WTC11 (cell line): ENCODE data around the gene SLCO4A1. TPM values are rescaled to one million over a fixed set of nuclear protein-coding genes. Genes with fewer than 3 reads are reported as not detected.

Experiments
- ATAC-seq: fragments of 200-7000 bp; cut with Tn5 transposase; 2 replicates; pipeline ENCODE4 v1.10.0; 2021; ENCODE audit warnings: mild to moderate bottlenecking, moderate library complexity
- CTCF ChIA-PET: fragments of 300-600 bp; sonication (Branson Sonifier 250); formaldehyde crosslinking; loops from one replicate; lab custom pipeline; 2021; ENCODE audit warnings: antibody characterized with exemption; lab: Charles Lee
- POLR2A ChIA-PET: fragments of 350-600 bp; sonication (Branson Sonifier 250); formaldehyde crosslinking; loops from one replicate; lab custom pipeline; 2021; ENCODE audit warnings: antibody characterized with exemption; lab: Charles Lee
- DNase-seq: peaks from one replicate; pipeline ENCODE4 v3.0.0; 2021; ENCODE audit warnings: low spot score
- H3K27ac Mint-ChIP-seq: 2 replicates; pipeline ENCODE4 v1.8.0; 2021; ENCODE audit warnings: mixed read lengths
- H3K27me3 Mint-ChIP-seq: 2 replicates; pipeline ENCODE4 v1.8.0; 2021; ENCODE audit warnings: low read depth, mild to moderate bottlenecking, moderate library complexity, mixed read lengths
- H3K36me3 Mint-ChIP-seq: 2 replicates; pipeline ENCODE4 v1.8.0; 2021; ENCODE audit warnings: mixed read lengths
- H3K4me1 Mint-ChIP-seq: 2 replicates; pipeline ENCODE4 v1.8.0; 2022; ENCODE audit warnings: mixed read lengths
- H3K4me3 Mint-ChIP-seq: 2 replicates; pipeline ENCODE4 v1.8.0; 2021; ENCODE audit warnings: mild to moderate bottlenecking, moderate library complexity, mixed read lengths
- H3K9me3 Mint-ChIP-seq: 2 replicates; pipeline ENCODE4 v1.8.0; 2021; ENCODE audit warnings: mixed read lengths
- CREB1 ChIP-seq: sonication (generic); formaldehyde crosslinking; IDR thresholded peaks from 2 replicates; pipeline ENCODE4 v1.8.0; 2023; ENCODE audit warnings: mild to moderate bottlenecking, missing genetic modification reagents
- FOXP1 ChIP-seq: sonication (generic); formaldehyde crosslinking; IDR thresholded peaks from 2 replicates; pipeline ENCODE4 v1.8.0; 2022; ENCODE audit warnings: missing genetic modification reagents, mild to moderate bottlenecking, moderate library complexity, borderline replicate concordance
- GRHL2 ChIP-seq: fragments of 250-450 bp; sonication (Bioruptor Pico); IDR thresholded peaks from 2 replicates; pipeline ENCODE4 v1.8.0; 2022; ENCODE audit warnings: mild to moderate bottlenecking, moderate library complexity; ENCODE audit not compliant: insufficient replicate concordance, severe bottlenecking
- MYBL2 ChIP-seq: sonication (generic); formaldehyde crosslinking; IDR thresholded peaks from 2 replicates; pipeline ENCODE4 v1.8.1; 2023; ENCODE audit warnings: mild to moderate bottlenecking, moderate library complexity, missing genetic modification reagents
- NFYB ChIP-seq: sonication (generic); formaldehyde crosslinking; conservative IDR thresholded peaks from 2 replicates; pipeline ENCODE4 v1.8.0; 2022; ENCODE audit warnings: low read depth, missing genetic modification reagents
- NR3C1 ChIP-seq: sonication (generic); formaldehyde crosslinking; conservative IDR thresholded peaks from 2 replicates; pipeline ENCODE4 v1.8.1; 2023; ENCODE audit warnings: low read depth, mild to moderate bottlenecking, missing genetic modification reagents
- SMAD4 ChIP-seq: sonication (generic); formaldehyde crosslinking; IDR thresholded peaks from 2 replicates; pipeline ENCODE4 v1.8.0; 2022; ENCODE audit warnings: mild to moderate bottlenecking, missing genetic modification reagents
- SP1 ChIP-seq: sonication (generic); formaldehyde crosslinking; conservative IDR thresholded peaks from 2 replicates; pipeline ENCODE4 v1.8.1; 2022; ENCODE audit warnings: missing genetic modification reagents
- TEAD4 ChIP-seq: sonication (generic); formaldehyde crosslinking; IDR thresholded peaks from 2 replicates; pipeline ENCODE4 v1.8.0; 2022; ENCODE audit warnings: mild to moderate bottlenecking, missing genetic modification reagents
- ZNF671 ChIP-seq: fragments of 250-450 bp; sonication (Bioruptor Pico); IDR thresholded peaks from 2 replicates; pipeline ENCODE4 v1.8.0; 2021; ENCODE audit warnings: mild to moderate bottlenecking
- total RNA-seq: library from RNA; stranded (reverse); gene quantifications from 3 replicates; pipeline ENCODE4 v1.2.3, GENCODE V29; 2021
- TF ChIP-seq, protein P1 (sequence below): sonication (generic); formaldehyde crosslinking; IDR thresholded peaks from 2 replicates; pipeline ENCODE4 v1.8.1; 2022; ENCODE audit warnings: low read depth, missing genetic modification reagents, borderline replicate concordance
- TF ChIP-seq, protein P2 (sequence below): sonication (generic); formaldehyde crosslinking; IDR thresholded peaks from 2 replicates; pipeline ENCODE4 v1.8.0; 2022; ENCODE audit warnings: mild to moderate bottlenecking, missing genetic modification reagents
- TF ChIP-seq, protein P3 (sequence below): sonication (generic); formaldehyde crosslinking; IDR thresholded peaks from 2 replicates; pipeline ENCODE4 v1.8.1; 2022; ENCODE audit warnings: missing genetic modification reagents, borderline replicate concordance
- TF ChIP-seq, protein P4 (sequence below): fragments of 250-450 bp; sonication (Bioruptor Pico); IDR thresholded peaks from 2 replicates; pipeline ENCODE4 v1.9.0; 2021; ENCODE audit warnings: mild to moderate bottlenecking
- TF ChIP-seq, protein P5 (sequence below): sonication (generic); formaldehyde crosslinking; IDR thresholded peaks from 2 replicates; pipeline ENCODE4 v1.8.1; 2023; ENCODE audit warnings: mild to moderate bottlenecking, missing genetic modification reagents, moderate library complexity
- TF ChIP-seq, protein P6 (sequence below): sonication (generic); formaldehyde crosslinking; IDR thresholded peaks from 2 replicates; pipeline ENCODE4 v1.8.0; 2023; ENCODE audit warnings: mild to moderate bottlenecking, missing genetic modification reagents

Gene SLCO4A1
- total RNA-seq, 1 experiment from 2014 or later: 19.9 TPM

DNA sequence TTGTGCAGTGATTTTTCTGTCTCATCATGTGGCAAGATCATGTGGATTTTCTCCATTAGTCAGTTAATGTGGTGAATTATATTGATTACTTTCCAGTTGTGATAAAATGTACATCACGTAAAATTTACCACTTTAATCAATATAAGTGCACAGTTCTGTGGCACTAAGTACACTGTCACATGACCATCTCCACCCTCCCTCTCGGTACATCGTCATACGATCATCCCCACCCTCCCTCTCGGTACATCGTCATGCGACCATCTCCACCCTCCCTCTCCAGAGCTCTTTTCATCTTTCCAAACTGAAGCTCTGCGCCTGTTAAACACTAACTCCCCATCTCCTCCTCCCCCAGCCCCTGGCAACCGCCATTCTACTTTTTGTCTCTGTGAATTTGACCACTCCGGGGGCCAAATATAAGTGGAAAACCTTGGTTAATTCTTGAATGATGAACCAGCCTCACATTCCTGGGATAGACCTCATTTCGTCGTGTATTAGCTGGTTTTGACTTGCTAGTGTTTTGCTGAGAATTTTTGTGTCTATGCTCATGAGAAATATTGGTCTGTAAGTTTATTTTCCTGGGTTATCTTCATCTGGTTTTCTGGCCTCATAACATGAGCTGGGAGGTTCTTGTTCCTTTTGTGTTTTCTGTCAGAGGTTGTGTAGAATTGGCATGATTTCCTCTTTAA lies 77.1 kb downstream of the SLCO4A1 start:
- H3K27ac Mint-ChIP-seq: no peak overlapping the region
- CTCF ChIA-PET: interaction anchor here (1.4 to 2.4 kb wide), 2 partner anchors 11 to 72 kb away, joined by 4 to 16 read pairs; partner anchors contain the start of gene NTSR1
- ATAC-seq (no peak), DNase-seq (no peak)
- H3K4me3 Mint-ChIP-seq: no peak overlapping the region
- H3K9me3 Mint-ChIP-seq: peaks cover 28% of the 10 kb centered on the region
- TF ChIP-seq NFYB (CRISPR knock-in tag) (no peak), ZNF671 (CRISPR knock-in tag) (no peak), MYBL2 (CRISPR knock-in tag) (no peak), FOXP1 (CRISPR knock-in tag) (no peak), GRHL2 (CRISPR knock-in tag) (no peak), CREB1 (CRISPR knock-in tag) (no peak), SP1 (no peak), TEAD4 (CRISPR knock-in tag) (no peak), NR3C1 (CRISPR knock-in tag) (no peak), SMAD4 (CRISPR knock-in tag) (no peak)
- TF ChIP-seq, protein P1, sequence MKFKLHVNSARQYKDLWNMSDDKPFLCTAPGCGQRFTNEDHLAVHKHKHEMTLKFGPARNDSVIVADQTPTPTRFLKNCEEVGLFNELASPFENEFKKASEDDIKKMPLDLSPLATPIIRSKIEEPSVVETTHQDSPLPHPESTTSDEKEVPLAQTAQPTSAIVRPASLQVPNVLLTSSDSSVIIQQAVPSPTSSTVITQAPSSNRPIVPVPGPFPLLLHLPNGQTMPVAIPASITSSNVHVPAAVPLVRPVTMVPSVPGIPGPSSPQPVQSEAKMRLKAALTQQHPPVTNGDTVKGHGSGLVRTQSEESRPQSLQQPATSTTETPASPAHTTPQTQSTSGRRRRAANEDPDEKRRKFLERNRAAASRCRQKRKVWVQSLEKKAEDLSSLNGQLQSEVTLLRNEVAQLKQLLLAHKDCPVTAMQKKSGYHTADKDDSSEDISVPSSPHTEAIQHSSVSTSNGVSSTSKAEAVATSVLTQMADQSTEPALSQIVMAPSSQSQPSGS (CRISPR knock-in tag): no peak
- TF ChIP-seq, protein P2, sequence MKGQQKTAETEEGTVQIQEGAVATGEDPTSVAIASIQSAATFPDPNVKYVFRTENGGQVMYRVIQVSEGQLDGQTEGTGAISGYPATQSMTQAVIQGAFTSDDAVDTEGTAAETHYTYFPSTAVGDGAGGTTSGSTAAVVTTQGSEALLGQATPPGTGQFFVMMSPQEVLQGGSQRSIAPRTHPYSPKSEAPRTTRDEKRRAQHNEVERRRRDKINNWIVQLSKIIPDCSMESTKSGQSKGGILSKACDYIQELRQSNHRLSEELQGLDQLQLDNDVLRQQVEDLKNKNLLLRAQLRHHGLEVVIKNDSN (CRISPR knock-in tag): no peak
- TF ChIP-seq, protein P3, sequence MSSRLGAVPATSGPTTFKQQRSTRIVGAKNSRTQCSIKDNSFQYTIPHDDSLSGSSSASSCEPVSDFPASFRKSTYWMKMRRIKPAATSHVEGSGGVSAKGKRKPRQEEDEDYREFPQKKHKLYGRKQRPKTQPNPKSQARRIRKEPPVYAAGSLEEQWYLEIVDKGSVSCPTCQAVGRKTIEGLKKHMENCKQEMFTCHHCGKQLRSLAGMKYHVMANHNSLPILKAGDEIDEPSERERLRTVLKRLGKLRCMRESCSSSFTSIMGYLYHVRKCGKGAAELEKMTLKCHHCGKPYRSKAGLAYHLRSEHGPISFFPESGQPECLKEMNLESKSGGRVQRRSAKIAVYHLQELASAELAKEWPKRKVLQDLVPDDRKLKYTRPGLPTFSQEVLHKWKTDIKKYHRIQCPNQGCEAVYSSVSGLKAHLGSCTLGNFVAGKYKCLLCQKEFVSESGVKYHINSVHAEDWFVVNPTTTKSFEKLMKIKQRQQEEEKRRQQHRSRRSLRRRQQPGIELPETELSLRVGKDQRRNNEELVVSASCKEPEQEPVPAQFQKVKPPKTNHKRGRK: no peak
- TF ChIP-seq, protein P4, sequence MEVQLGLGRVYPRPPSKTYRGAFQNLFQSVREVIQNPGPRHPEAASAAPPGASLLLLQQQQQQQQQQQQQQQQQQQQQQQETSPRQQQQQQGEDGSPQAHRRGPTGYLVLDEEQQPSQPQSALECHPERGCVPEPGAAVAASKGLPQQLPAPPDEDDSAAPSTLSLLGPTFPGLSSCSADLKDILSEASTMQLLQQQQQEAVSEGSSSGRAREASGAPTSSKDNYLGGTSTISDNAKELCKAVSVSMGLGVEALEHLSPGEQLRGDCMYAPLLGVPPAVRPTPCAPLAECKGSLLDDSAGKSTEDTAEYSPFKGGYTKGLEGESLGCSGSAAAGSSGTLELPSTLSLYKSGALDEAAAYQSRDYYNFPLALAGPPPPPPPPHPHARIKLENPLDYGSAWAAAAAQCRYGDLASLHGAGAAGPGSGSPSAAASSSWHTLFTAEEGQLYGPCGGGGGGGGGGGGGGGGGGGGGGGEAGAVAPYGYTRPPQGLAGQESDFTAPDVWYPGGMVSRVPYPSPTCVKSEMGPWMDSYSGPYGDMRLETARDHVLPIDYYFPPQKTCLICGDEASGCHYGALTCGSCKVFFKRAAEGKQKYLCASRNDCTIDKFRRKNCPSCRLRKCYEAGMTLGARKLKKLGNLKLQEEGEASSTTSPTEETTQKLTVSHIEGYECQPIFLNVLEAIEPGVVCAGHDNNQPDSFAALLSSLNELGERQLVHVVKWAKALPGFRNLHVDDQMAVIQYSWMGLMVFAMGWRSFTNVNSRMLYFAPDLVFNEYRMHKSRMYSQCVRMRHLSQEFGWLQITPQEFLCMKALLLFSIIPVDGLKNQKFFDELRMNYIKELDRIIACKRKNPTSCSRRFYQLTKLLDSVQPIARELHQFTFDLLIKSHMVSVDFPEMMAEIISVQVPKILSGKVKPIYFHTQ (CRISPR knock-in tag): no peak
- TF ChIP-seq, protein P5, sequence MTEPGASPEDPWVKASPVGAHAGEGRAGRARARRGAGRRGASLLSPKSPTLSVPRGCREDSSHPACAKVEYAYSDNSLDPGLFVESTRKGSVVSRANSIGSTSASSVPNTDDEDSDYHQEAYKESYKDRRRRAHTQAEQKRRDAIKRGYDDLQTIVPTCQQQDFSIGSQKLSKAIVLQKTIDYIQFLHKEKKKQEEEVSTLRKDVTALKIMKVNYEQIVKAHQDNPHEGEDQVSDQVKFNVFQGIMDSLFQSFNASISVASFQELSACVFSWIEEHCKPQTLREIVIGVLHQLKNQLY (CRISPR knock-in tag): no peak
- TF ChIP-seq, protein P6, sequence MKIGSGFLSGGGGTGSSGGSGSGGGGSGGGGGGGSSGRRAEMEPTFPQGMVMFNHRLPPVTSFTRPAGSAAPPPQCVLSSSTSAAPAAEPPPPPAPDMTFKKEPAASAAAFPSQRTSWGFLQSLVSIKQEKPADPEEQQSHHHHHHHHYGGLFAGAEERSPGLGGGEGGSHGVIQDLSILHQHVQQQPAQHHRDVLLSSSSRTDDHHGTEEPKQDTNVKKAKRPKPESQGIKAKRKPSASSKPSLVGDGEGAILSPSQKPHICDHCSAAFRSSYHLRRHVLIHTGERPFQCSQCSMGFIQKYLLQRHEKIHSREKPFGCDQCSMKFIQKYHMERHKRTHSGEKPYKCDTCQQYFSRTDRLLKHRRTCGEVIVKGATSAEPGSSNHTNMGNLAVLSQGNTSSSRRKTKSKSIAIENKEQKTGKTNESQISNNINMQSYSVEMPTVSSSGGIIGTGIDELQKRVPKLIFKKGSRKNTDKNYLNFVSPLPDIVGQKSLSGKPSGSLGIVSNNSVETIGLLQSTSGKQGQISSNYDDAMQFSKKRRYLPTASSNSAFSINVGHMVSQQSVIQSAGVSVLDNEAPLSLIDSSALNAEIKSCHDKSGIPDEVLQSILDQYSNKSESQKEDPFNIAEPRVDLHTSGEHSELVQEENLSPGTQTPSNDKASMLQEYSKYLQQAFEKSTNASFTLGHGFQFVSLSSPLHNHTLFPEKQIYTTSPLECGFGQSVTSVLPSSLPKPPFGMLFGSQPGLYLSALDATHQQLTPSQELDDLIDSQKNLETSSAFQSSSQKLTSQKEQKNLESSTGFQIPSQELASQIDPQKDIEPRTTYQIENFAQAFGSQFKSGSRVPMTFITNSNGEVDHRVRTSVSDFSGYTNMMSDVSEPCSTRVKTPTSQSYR: no peak
- H3K36me3 Mint-ChIP-seq: peaks cover 12% of the 10 kb centered on the region
- no peaks in the 10 kb centered on the region for H3K4me1 Mint-ChIP-seq
- H3K27me3 Mint-ChIP-seq: peaks cover 12% of the 10 kb centered on the region
- POLR2A ChIA-PET: interaction anchor here (1.1 kb wide), 1 partner anchor 103 kb away, joined by 3 read pairs; no protein-coding TSS in a partner anchor

Other genes starting within 250 kb of the SLCO4A1 start
- 7.5 to 10.6 TPM (median 9.2 TPM) in 3 replicates for gene CABLES2, start 235.2 kb upstream of the SLCO4A1 start, total RNA-seq
- 0.99 to 1.5 TPM (median 1.4 TPM) in 3 replicates for gene RBBP8NL, start 215.0 kb upstream of the SLCO4A1 start, total RNA-seq
- gene GATA5, start 166.5 kb upstream of the SLCO4A1 start, total RNA-seq: 1.4 to 2.3 TPM (median 1.6 TPM) in 3 replicates
- gene NTSR1, start 66.3 kb downstream of the SLCO4A1 start, total RNA-seq: 0.57 to 0.85 TPM (median 0.63 TPM) in 3 replicates
- 20.0 to 20.8 TPM (median 20.2 TPM) in 3 replicates for gene MRGBP, start 154.0 kb downstream of the SLCO4A1 start, total RNA-seq
- 32.5 to 43.3 TPM (median 33.8 TPM) in 3 replicates for gene OGFR, start 162.3 kb downstream of the SLCO4A1 start, total RNA-seq
- gene COL9A3, start 174.5 kb downstream of the SLCO4A1 start, total RNA-seq: 115 to 136 TPM (median 123 TPM) in 3 replicates
- gene TCFL5, start 219.3 kb downstream of the SLCO4A1 start, total RNA-seq: 19.7 to 20.4 TPM (median 20.3 TPM) in 3 replicates